Fibroblast of lung (primary cell): ENCODE data around the gene NID1. TPM values are rescaled to one million over a fixed set of nuclear protein-coding genes. Genes with fewer than 3 reads are reported as not detected.

ENCODE experiments used
- DNase-seq, 2 donors: peaks; one replicate each; pipeline versions ENCODE4 v3.0.0 to v3.0.0-alpha.2; 2010; ENCODE audit warnings: low read depth in 2 of 2
- H2AFZ ChIP-seq: 2 replicates; pipeline ENCODE4 v1.5.1; 2012; ENCODE audit warnings: low read length, control low read depth, inconsistent platforms
- H3K27ac ChIP-seq: 2 replicates; pipeline ENCODE4 v1.5.1; 2011; ENCODE audit warnings: low read length, control low read depth; ENCODE audit not compliant: insufficient read depth
- H3K27me3 ChIP-seq: 2 replicates; pipeline ENCODE4 v1.5.1; 2011; ENCODE audit warnings: mild to moderate bottlenecking, low read length; ENCODE audit not compliant: control insufficient read depth, insufficient read depth
- H3K36me3 ChIP-seq: 2 replicates; pipeline ENCODE4 v1.5.1; 2011; ENCODE audit warnings: low read length; ENCODE audit not compliant: control insufficient read depth, insufficient read depth
- H3K4me1 ChIP-seq: 2 replicates; pipeline ENCODE4 v1.5.1; 2011; ENCODE audit warnings: low read length; ENCODE audit not compliant: control insufficient read depth, insufficient read depth; ENCODE audit errors: extremely low read depth
- H3K4me2 ChIP-seq: 2 replicates; pipeline ENCODE4 v1.5.1; 2011; ENCODE audit warnings: low read length, control low read depth; ENCODE audit not compliant: insufficient read depth; ENCODE audit errors: extremely low read depth
- H3K4me3 ChIP-seq, 4 experiments: fragments of 200-600 bp in 1 of 4; sonication (generic) in 1 of 4; replicated peaks in 1 of 4; 2 replicates each; pipeline ENCODE4 v1.5.1; 2011 to 2016; ENCODE audit warnings: low read length in 4 of 4, low read depth in 3 of 4, mild to moderate bottlenecking in 3 of 4, control low read depth in 2 of 4, inconsistent platforms in 1 of 4, mixed read lengths in 1 of 4; ENCODE audit not compliant: insufficient read depth in 1 of 4; ENCODE audit errors: control extremely low read depth in 1 of 4
- H3K79me2 ChIP-seq: 2 replicates; pipeline ENCODE4 v1.5.1; 2012; ENCODE audit warnings: mild to moderate bottlenecking, low read length, inconsistent platforms; ENCODE audit not compliant: control insufficient read depth, insufficient read depth
- H3K9ac ChIP-seq: 2 replicates; pipeline ENCODE4 v1.5.1; 2011; ENCODE audit warnings: mild to moderate bottlenecking, low read length, control low read depth; ENCODE audit not compliant: insufficient read depth
- H3K9me3 ChIP-seq: 2 replicates; pipeline ENCODE4 v1.5.1; 2012; ENCODE audit warnings: low read depth, low read length; ENCODE audit not compliant: control insufficient read depth, insufficient read depth
- H4K20me1 ChIP-seq: 2 replicates; pipeline ENCODE4 v1.5.1; 2011; ENCODE audit warnings: low read length; ENCODE audit not compliant: control insufficient read depth, insufficient read depth; ENCODE audit errors: extremely low read depth
- EZH2 ChIP-seq: IDR thresholded peaks from 2 replicates; pipeline ENCODE4 v1.5.1; 2012; ENCODE audit warnings: low read length, control low read depth, mild to moderate bottlenecking; ENCODE audit errors: missing control alignments
- polyA plus RNA-seq, 2 donors: library from polyadenylated mRNA; depleted of rRNA in 1 of 2; stranded (reverse) in 1 of 2; unstranded in 1 of 2; fragments of >200 nt; gene quantifications; 2 replicates each; pipeline ENCODE4 v1.2.1, GENCODE V29; 2011 to 2012; ENCODE audit warnings: missing spikeins in 1 of 2
- total RNA-seq: library from RNA; depleted of rRNA; stranded (reverse); fragments of >200 nt; gene quantifications from 2 replicates; pipeline ENCODE4 v1.2.1, GENCODE V29; 2014
- TF ChIP-seq, protein P1 (sequence below), 2 donors: IDR thresholded peaks in 1 of 2; conservative IDR thresholded peaks in 1 of 2; 1 replicate in 1 of 2; 2 replicates in 1 of 2; pipeline ENCODE4 v1.5.1; 2011 to 2012; ENCODE audit warnings: low read length in 2 of 2, control low read depth in 1 of 2, inconsistent platforms in 1 of 2, low read depth in 1 of 2, mild to moderate bottlenecking in 1 of 2

The NID1 gene
- total and polyA plus RNA-seq, 2 donors (not counting 1 experiment from before 2014, with no cell fraction given): 29.1 to 152 TPM

DNA sequence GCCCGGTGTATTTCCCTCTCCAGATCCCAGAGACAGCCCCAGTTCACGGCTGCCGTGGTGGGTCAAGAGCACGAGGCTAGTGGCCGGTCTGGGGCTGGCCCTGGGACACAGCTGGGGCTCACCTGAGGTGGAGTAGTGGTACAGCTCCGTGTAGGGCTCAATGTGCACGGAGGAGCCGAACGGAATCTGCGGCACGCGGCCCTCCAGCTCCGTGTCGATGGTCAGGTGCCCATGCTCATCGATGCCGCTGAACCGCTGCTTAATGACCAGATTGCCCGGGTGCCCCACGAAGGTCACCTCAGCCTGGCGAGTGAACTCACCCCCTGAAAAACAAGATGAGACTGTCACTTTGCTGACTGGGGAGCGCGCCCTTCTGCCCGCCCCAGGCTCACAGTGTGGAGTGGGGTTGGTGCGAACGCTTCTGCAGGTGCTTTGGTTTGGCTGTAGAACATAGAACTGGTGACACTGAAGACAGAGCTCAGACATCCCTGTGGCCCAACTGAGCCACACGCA lies 35.4 kb downstream of the NID1 start:
- Histone ChIP-seq H3K4me2 (no peak overlapping the region), H3K27ac (no peak overlapping the region), H3K79me2 (no peaks in the 10 kb centered on the region), H3K27me3 (no peaks in the 10 kb centered on the region), H3K9me3 (no peaks in the 10 kb centered on the region), H3K36me3 (peaks cover 16% of the 10 kb centered on the region), H3K9ac (no peak overlapping the region), H2AFZ (no peak overlapping the region), H3K4me3 (no peak overlapping the region), H3K4me1 (peaks cover 2% of the 10 kb centered on the region), H4K20me1 (no peaks in the 10 kb centered on the region)
- TF ChIP-seq, protein P1, sequence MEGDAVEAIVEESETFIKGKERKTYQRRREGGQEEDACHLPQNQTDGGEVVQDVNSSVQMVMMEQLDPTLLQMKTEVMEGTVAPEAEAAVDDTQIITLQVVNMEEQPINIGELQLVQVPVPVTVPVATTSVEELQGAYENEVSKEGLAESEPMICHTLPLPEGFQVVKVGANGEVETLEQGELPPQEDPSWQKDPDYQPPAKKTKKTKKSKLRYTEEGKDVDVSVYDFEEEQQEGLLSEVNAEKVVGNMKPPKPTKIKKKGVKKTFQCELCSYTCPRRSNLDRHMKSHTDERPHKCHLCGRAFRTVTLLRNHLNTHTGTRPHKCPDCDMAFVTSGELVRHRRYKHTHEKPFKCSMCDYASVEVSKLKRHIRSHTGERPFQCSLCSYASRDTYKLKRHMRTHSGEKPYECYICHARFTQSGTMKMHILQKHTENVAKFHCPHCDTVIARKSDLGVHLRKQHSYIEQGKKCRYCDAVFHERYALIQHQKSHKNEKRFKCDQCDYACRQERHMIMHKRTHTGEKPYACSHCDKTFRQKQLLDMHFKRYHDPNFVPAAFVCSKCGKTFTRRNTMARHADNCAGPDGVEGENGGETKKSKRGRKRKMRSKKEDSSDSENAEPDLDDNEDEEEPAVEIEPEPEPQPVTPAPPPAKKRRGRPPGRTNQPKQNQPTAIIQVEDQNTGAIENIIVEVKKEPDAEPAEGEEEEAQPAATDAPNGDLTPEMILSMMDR (conservative IDR thresholded peaks at IDR 0.05 in 1 of 2, IDR thresholded peaks at IDR 0.05 in 1 of 2; ENCODE audit: low read depth in 1 of 2, low read length in 2 of 2): no peak
- TF ChIP-seq EZH2: no peak
- no peak for DNase-seq

DNA sequence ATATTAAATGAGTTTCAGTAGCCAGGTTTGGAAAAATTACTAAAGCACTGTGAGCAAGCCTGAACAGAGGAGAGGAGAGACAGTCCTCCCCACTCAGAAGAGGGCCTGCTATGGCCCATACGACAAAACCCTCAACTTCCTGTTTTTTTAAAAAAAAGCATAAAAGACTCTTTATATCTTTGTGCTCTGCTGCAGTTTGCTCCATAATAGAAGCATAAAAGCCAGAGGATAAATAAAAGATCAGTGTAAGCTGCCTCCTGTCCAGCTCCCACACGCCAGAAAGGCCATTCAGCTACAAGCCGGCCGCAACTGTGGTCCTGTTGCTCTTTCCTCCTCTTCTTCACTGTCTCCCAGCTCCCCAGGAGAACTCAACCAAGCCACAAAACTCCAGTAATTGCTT lies 37.8 kb downstream of the NID1 start:
- Histone ChIP-seq H3K36me3 (peaks cover 20% of the 10 kb centered on the region), H3K4me2 (no peak overlapping the region), H3K27ac (no peak overlapping the region), H3K4me3 (no peak overlapping the region), H2AFZ (no peak overlapping the region), H3K9ac (no peak overlapping the region), H3K27me3 (no peaks in the 10 kb centered on the region), H3K79me2 (no peaks in the 10 kb centered on the region), H3K9me3 (no peaks in the 10 kb centered on the region), H4K20me1 (no peaks in the 10 kb centered on the region), H3K4me1 (peaks cover 2% of the 10 kb centered on the region)
- DNase-seq: no peak
- no peak for TF ChIP-seq EZH2
- TF ChIP-seq, protein P1 (conservative IDR thresholded peaks at IDR 0.05 in 1 of 2, IDR thresholded peaks at IDR 0.05 in 1 of 2; ENCODE audit: low read depth in 1 of 2, low read length in 2 of 2): no peak

DNA sequence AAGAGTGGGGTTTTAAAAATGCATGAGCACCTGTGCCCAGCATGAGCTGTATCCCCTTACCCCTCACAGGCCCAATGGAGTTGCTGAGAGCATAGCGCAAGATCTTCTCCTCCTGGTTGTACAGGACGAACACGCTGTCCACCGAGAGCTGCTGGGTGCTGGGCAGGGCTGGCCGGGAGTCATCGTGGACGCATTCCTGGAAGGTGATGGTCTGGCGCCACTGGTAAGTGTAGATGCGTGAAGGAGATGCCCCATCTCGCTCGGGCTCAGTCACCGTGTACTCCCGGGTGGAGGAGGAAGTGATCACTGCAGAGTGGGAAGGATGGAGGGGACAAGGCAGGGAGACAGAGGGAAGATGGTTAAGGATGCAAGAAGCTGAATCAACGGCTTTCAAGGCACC lies 39.1 kb downstream of the NID1 start:
- no peak overlapping the region for H3K4me2 ChIP-seq
- no peak overlapping the region for H3K9ac ChIP-seq
- no peak overlapping the region for H3K27ac ChIP-seq
- H3K4me1 ChIP-seq: peaks cover 7% of the 10 kb centered on the region
- no peak for DNase-seq
- H3K9me3 ChIP-seq: no peaks in the 10 kb centered on the region
- TF ChIP-seq, protein P1 (conservative IDR thresholded peaks at IDR 0.05 in 1 of 2, IDR thresholded peaks at IDR 0.05 in 1 of 2; ENCODE audit: low read depth in 1 of 2, low read length in 2 of 2): no peak
- no peak for TF ChIP-seq EZH2
- H3K79me2 ChIP-seq: no peaks in the 10 kb centered on the region
- H3K4me3 ChIP-seq: no peak overlapping the region
- H4K20me1 ChIP-seq: no peaks in the 10 kb centered on the region
- no peaks in the 10 kb centered on the region for H3K27me3 ChIP-seq
- no peak overlapping the region for H2AFZ ChIP-seq
- peaks cover 18% of the 10 kb centered on the region for H3K36me3 ChIP-seq
